Brain pericyte (primary cell): ENCODE measurements around the gene RNF213.

Source experiments
- DNase-seq: peaks from one replicate; pipeline ENCODE4 v3.0.0-alpha.2; 2012; ENCODE audit warnings: low read depth, low spot score

Gene RNF213

GRCh38 chr17:80365983-80366382, 105.3 kb downstream of the RNF213 start:
- no peak for DNase-seq

- DNase-seq = no peak
Measured at GRCh38 chr17:80367503-80367902, 106.9 kb downstream of the RNF213 start.

- DNase-seq = no peak
Measured at GRCh38 chr17:80371196-80371595, 110.5 kb downstream of the RNF213 start.

- DNase-seq = no peak
Measured at GRCh38 chr17:80372456-80372855, 111.8 kb downstream of the RNF213 start.

- no peak for DNase-seq
Measured at GRCh38 chr17:80372922-80373570, 112.4 kb downstream of the RNF213 start.

GRCh38 chr17:80374039-80374731, 113.5 kb downstream of the RNF213 start:
- DNase-seq = no peak

GRCh38 chr17:80374732-80375585, 114.3 kb downstream of the RNF213 start:
- DNase-seq = no peak

GRCh38 chr17:80376531-80376930, 115.9 kb downstream of the RNF213 start:
- no peak for DNase-seq

GRCh38 chr17:80377798-80378197, 117.1 kb downstream of the RNF213 start:
- no peak for DNase-seq

- no peak for DNase-seq
Measured at GRCh38 chr17:80379348-80379747, 118.7 kb downstream of the RNF213 start.

- DNase-seq = no peak
Measured at GRCh38 chr17:80380068-80380467, 119.4 kb downstream of the RNF213 start.

GRCh38 chr17:80380555-80381002, 119.9 kb downstream of the RNF213 start:
- no peak for DNase-seq

GRCh38 chr17:80381416-80381923, 120.8 kb downstream of the RNF213 start:
- DNase-seq = no peak

- no peak for DNase-seq
Measured at GRCh38 chr17:80382446-80382845, 121.8 kb downstream of the RNF213 start.

- DNase-seq = no peak
Measured at GRCh38 chr17:80382956-80383355, 122.3 kb downstream of the RNF213 start.

GRCh38 chr17:80384078-80384960, 123.7 kb downstream of the RNF213 start:
- DNase-seq = no peak

- no peak for DNase-seq
Measured at GRCh38 chr17:80385046-80385445, 124.4 kb downstream of the RNF213 start.

GRCh38 chr17:80386341-80386740, 125.7 kb downstream of the RNF213 start:
- DNase-seq = no peak

- no peak for DNase-seq
Measured at GRCh38 chr17:80387071-80387470, 126.4 kb downstream of the RNF213 start.

GRCh38 chr17:80388175-80388574, 127.5 kb downstream of the RNF213 start:
- no peak for DNase-seq

GRCh38 chr17:80388601-80389000, 127.9 kb downstream of the RNF213 start:
- no peak for DNase-seq
